ENCODE results near the gene NSD1. TPM values are rescaled to one million over a fixed set of nuclear protein-coding genes. Genes with fewer than 3 reads are reported as not detected.

NSD1 gene
- total RNA-seq, 2 donors from 2014 or later: 150 to 190 TPM

DNA sequence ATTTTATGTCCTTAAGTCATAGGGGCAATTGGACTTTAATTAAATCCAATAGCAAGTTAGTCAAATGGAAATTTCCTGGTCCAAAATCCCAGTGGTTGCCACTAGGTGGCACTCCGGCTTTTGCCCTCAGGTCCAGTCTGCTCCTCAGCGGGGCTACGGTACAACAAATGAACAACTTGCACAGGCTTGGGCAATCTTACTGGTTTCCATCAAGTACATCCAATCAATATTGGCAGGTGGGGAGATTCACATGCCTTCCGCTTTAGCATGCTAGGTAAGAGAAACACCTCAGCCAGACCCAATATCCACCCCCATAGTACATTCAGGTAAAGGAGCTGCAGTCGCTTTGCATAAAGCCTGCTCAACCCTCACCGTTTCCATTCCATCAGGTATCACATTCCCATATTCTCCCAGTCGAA is 184.4 kb downstream of the NSD1 start:
- DNase-seq: peak; percentile 91
- peaks cover 6% of the 10 kb centered on the region for H3K4me1 Mint-ChIP-seq
- WGBS, 2 experiments (ENCODE audit: insufficient coverage in 1 of 2, insufficient read length in 1 of 2): 35 to 44% methylated on average over 5 to 7 of the region's 7 CpGs
- Histone ChIP-seq H3K4me3 (ENCODE audit: low read length) (no peak overlapping the region), H3K9ac (ENCODE audit: extremely low read depth, low read length, poor library complexity, severe bottlenecking) (no peak overlapping the region), H3K9me3 (ENCODE audit: control insufficient read depth, low read length) (peaks cover 9% of the 10 kb centered on the region), H3K36me3 (ENCODE audit: control insufficient read depth, insufficient read depth, low read length) (no peaks in the 10 kb centered on the region), H3K4me1 (ENCODE audit: control insufficient read depth, insufficient read depth, low read length) (no peaks in the 10 kb centered on the region), H3K27ac (ENCODE audit: low read depth, low read length) (no peak overlapping the region), H3K27me3 (ENCODE audit: control insufficient read depth, insufficient read depth, low read length, poor library complexity, severe bottlenecking) (no peaks in the 10 kb centered on the region)
- H3K9me3 Mint-ChIP-seq: peaks cover 2% of the 10 kb centered on the region
- peaks cover 21% of the 10 kb centered on the region for H3K36me3 Mint-ChIP-seq (ENCODE audit: low read depth)
- H3K27ac Mint-ChIP-seq: peak overlapping the region; percentile 80
- no peak overlapping the region for H3K4me3 Mint-ChIP-seq
- H3K27me3 Mint-ChIP-seq (ENCODE audit: insufficient read depth): no peaks in the 10 kb centered on the region
- TF ChIP-seq, protein P1, sequence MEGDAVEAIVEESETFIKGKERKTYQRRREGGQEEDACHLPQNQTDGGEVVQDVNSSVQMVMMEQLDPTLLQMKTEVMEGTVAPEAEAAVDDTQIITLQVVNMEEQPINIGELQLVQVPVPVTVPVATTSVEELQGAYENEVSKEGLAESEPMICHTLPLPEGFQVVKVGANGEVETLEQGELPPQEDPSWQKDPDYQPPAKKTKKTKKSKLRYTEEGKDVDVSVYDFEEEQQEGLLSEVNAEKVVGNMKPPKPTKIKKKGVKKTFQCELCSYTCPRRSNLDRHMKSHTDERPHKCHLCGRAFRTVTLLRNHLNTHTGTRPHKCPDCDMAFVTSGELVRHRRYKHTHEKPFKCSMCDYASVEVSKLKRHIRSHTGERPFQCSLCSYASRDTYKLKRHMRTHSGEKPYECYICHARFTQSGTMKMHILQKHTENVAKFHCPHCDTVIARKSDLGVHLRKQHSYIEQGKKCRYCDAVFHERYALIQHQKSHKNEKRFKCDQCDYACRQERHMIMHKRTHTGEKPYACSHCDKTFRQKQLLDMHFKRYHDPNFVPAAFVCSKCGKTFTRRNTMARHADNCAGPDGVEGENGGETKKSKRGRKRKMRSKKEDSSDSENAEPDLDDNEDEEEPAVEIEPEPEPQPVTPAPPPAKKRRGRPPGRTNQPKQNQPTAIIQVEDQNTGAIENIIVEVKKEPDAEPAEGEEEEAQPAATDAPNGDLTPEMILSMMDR (conservative IDR thresholded peaks at IDR 0.05): peak; percentile 94

DNA sequence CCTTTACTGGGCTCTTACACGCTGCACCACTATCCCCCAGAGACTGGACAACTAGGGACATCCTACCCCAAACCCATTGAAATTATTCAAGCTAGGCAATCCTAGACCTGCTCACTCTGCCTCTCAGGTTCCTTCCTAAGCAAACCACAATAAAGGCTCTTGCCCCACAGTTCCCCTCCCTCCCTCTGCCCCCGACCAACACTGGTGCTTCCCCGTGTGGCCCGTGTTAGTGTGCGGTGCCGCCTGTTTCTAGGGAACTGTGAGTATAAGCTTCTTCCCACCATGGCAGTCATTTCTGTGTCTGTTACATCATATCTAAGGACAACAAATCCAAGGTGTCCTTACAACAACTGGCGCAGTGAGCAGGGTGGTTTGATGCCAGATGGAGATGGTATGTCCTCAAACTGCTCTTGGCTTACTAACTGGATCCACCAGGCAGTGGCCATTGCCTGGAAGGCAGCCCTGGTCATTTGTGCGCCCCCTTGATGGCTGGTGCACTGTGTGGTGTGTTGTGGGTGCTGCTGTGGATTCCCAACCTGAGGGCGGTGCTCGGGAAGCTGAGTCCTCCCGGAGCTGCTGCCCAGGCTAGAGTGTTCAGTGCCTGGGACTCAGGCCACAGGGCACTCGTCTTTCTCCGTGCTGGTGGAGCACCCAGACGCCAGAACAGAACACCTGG is 186.5 kb downstream of the NSD1 start:
- peaks cover 9% of the 10 kb centered on the region for H3K9me3 ChIP-seq (ENCODE audit: control insufficient read depth, low read length)
- TF ChIP-seq, protein P1 (conservative IDR thresholded peaks at IDR 0.05): no peak
- H3K27me3 ChIP-seq (ENCODE audit: control insufficient read depth, insufficient read depth, low read length, poor library complexity, severe bottlenecking): no peaks in the 10 kb centered on the region
- no peak overlapping the region for H3K9ac ChIP-seq (ENCODE audit: extremely low read depth, low read length, poor library complexity, severe bottlenecking)
- peaks cover 2% of the 10 kb centered on the region for H3K9me3 Mint-ChIP-seq
- H3K27me3 Mint-ChIP-seq (ENCODE audit: insufficient read depth): no peaks in the 10 kb centered on the region
- WGBS, 2 experiments (ENCODE audit: insufficient coverage in 1 of 2, insufficient read length in 1 of 2): 96 to 97% methylated on average over 11 to 14 of the region's 14 CpGs
- peaks cover 29% of the 10 kb centered on the region for H3K36me3 Mint-ChIP-seq (ENCODE audit: low read depth)
- peaks cover 8% of the 10 kb centered on the region for H3K36me3 ChIP-seq (ENCODE audit: control insufficient read depth, insufficient read depth, low read length)
- no peak overlapping the region for H3K4me3 Mint-ChIP-seq
- H3K27ac ChIP-seq (ENCODE audit: low read depth, low read length): no peak overlapping the region
- no peak overlapping the region for H3K27ac Mint-ChIP-seq
- no peaks in the 10 kb centered on the region for H3K4me1 ChIP-seq (ENCODE audit: control insufficient read depth, insufficient read depth, low read length)
- peaks cover 6% of the 10 kb centered on the region for H3K4me1 Mint-ChIP-seq
- no peak overlapping the region for H3K4me3 ChIP-seq (ENCODE audit: low read length)
- DNase-seq: no peak

DNA sequence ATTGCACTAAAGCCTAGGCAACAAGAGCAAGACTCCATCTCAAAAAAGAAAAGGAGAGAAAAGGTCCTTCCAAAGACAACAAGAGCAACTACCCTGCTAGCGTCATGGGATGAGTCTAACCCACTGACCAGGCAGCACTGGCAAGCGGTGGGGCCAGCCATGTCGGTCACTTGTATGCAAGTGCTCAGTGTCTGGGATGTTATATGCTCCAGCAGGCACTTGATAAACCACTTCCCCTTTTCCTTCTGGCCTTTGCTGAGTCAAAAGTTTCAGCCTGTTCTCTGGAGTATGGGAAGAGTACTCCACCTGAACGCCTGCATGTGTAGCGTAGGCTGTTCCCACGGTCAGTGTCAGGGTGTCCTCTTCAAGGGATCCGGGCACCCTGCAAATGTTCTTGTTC is 187.3 kb downstream of the NSD1 start:
- WGBS, 2 experiments (ENCODE audit: insufficient coverage in 1 of 2, insufficient read length in 1 of 2): 95 to 98% methylated on average over 5 to 7 of the region's 7 CpGs
- TF ChIP-seq, protein P1 (conservative IDR thresholded peaks at IDR 0.05): no peak
- H3K9ac ChIP-seq (ENCODE audit: extremely low read depth, low read length, poor library complexity, severe bottlenecking): no peak overlapping the region

More for the DNA sequence above, 187.3 kb downstream of the NSD1 start:
- Mint-ChIP-seq H3K27ac (no peak overlapping the region), H3K36me3 (ENCODE audit: low read depth) (peaks cover 30% of the 10 kb centered on the region), H3K4me3 (no peak overlapping the region), H3K4me1 (peaks cover 11% of the 10 kb centered on the region), H3K27me3 (ENCODE audit: insufficient read depth) (no peaks in the 10 kb centered on the region), H3K9me3 (peaks cover 2% of the 10 kb centered on the region)
- no peaks in the 10 kb centered on the region for H3K27me3 ChIP-seq (ENCODE audit: control insufficient read depth, insufficient read depth, low read length, poor library complexity, severe bottlenecking)
- H3K9me3 ChIP-seq (ENCODE audit: control insufficient read depth, low read length): peaks cover 9% of the 10 kb centered on the region
- no peak for DNase-seq
- peaks cover 8% of the 10 kb centered on the region for H3K36me3 ChIP-seq (ENCODE audit: control insufficient read depth, insufficient read depth, low read length)
- H3K4me1 ChIP-seq (ENCODE audit: control insufficient read depth, insufficient read depth, low read length): no peaks in the 10 kb centered on the region
- no peak overlapping the region for H3K4me3 ChIP-seq (ENCODE audit: low read length)
- H3K27ac ChIP-seq (ENCODE audit: low read depth, low read length): no peak overlapping the region
